CD4-positive, alpha-beta T cell treated with Interleukin-1 beta for 1 hour (primary cell): ENCODE data around the gene LIFR.
"Not testable (repeated sequence)": the region's sequence is repeated elsewhere in the genome, so short reads cannot be mapped to it uniquely, and the experiment has no call there.

Source experiments
- DNase-seq, 2 donors: peaks; one replicate each; pipeline ENCODE4 v3.0.0-alpha.2; 2020 to 2022

LIFR gene

GRCh38 chr5:38546691-38547146, 9.7 kb downstream of the LIFR start:
- DNase-seq: no peak

DNA sequence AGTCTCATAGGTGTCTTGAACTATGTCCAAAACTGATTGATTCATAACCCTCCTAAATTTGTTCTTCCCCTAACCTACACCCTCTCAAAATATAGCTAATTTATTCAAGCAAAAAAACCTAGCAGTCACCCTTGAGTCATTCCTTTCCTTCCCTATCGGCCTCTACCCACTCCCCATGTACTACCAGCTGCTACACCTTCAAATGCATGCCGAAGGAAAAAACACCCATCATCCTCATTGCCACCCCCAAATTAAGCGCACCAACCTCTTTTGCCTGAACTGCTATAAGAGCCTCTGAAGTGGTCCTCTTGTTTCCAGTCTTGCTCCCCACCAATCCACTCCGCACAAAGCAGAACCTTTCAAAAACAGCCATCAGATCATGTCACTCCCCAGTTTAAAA, 12.6 kb downstream of the LIFR start:
- DNase-seq: no peak

DNA sequence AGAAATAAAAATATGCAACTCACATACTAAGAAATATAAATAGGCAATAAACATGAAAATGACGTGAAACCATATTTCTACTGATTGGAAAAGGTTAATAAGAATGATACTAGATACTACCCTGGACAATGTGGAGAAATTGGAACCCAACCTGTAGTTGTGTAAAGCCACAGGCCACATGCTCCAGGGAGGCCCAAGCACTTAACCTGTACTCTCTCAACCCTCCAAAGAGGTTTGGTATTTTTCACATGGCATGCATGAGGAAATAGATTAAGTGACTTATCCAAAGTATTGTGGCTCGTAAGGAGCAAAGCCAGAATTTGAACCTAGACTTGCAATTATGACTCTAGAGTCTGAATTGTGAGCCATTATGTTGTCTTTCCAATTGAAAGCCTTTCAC, 13.4 kb downstream of the LIFR start:
- DNase-seq: no peak

- no peak for DNase-seq
These were observed 15.2 kb downstream of the LIFR start for GRCh38 chr5:38541174-38541725.

DNA sequence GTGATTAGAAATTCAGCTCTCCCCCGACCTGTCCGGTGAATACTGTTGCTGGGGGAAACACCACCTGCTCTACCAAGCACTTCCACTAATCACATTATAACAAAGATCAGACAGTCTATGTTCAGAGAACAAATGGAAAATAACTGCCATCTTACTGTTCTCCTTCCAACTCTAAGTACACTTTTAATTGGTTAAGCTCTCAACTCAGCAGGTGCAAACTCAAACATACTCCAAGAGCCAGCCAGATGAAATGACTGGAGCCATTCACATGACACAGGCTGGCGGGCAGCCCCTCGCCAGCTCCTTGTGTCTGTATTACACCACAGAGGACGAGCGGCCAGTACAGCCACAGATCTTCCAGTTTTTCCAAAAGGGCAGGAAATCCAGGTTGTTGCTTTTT, 16.1 kb downstream of the LIFR start:
- no peak for DNase-seq

GRCh38 chr5:38538161-38538560, 18.3 kb downstream of the LIFR start:
- DNase-seq: no peak

DNA sequence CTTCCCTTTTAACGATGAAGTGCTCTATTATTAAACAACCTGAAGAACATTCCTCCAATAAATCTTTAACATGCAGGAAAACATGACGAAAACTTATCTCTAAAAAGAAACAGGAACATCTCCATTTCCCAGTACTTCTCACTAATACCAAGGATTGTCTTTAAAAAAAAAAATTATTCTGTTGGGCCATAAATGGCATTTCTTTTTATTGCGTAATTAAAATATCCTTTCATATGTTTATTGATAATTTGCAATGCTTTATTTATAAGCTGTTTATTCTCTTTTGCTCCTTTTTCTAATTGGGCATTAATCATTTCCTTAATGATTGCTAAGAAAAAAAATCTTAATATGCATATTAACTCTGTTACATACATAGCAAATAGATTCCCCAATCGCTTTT, 18.9 kb downstream of the LIFR start:
- no peak for DNase-seq

DNA sequence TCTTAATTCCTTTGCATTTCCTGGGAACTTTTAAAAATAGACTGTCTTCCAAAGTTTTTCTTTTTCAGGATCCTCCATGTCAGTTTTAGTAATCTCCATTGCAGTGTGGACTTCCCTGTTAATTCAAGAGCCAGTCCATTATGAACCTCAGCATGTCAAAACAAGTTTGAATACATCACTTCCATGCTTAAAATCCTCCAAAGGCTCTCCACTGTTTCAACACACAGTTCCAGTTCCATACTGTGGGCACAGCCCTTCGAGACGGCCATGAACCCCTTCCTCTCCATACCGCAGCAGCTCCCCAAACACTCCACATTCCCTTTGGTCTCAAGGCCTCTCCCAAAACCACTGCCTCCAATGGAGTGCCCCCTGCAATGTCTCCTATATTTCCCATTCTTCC, 19.5 kb downstream of the LIFR start:
- DNase-seq: no peak

DNA sequence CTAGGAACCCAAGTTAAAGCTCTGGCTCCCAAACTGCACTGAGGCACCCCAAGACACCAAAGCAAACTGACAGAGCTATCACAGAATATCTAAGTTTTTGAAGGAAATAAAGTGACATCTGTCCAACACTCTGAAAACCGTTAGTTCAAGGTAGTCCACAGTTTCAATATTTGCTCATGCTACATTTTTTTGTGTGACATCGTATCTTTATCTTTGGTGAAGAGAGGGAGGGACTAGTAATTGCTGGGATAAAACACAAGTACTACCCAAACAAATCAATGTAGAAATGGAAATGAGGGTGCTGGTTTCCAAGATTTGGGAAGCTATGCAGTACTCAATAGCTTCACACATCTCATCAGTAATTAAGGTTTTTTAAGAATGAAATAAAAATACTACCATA, 20.6 kb downstream of the LIFR start:
- no peak for DNase-seq

GRCh38 chr5:38535248-38535750, 21.1 kb downstream of the LIFR start:
- no peak for DNase-seq

- no peak for DNase-seq
These were observed 22.3 kb downstream of the LIFR start for GRCh38 chr5:38534156-38534453.

DNA sequence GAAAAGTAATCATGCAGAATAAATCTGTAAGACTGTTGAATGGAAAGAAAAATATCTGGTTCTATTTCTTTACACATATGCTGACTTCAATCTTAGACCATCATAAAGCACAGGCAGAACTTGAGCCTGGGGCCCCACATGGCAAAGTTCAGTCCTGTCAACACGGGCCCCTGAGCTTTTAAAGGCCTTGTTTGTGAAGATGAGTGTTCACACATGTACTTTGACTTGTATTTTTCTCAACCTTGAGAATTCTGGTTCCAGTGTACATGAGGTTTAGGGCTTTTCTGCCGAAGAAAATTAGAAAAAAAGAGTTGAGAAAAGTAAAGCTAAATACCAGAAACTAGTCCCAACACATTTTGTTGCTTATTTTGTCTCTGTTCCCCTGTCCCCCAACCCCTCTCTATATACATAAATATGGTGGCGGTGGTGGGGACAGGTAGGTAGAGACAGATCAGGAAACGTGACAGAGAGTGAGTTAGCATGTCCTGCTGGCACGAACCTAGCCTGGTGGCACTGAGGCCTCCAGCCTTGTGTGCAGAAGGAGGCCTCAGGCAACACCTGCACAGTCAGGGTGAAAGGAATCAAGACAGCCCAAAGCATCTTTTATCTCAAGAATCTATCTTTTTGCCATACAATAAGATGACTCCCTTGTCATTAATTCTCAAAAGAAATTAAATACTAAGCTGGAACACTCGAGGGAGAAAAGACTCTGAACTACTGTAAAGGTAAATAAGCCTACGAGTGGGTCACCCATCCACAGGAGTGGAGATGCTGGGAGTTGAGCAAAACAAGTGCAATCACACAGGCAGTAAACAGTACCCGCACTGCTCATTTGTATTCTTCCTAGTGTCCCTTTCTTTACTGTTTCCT, 22.9 kb downstream of the LIFR start:
- no peak for DNase-seq

GRCh38 chr5:38532165-38532669, 24.2 kb downstream of the LIFR start:
- DNase-seq: no peak

- no peak for DNase-seq
These were observed 24.9 kb downstream of the LIFR start for GRCh38 chr5:38531518-38531917.

DNA sequence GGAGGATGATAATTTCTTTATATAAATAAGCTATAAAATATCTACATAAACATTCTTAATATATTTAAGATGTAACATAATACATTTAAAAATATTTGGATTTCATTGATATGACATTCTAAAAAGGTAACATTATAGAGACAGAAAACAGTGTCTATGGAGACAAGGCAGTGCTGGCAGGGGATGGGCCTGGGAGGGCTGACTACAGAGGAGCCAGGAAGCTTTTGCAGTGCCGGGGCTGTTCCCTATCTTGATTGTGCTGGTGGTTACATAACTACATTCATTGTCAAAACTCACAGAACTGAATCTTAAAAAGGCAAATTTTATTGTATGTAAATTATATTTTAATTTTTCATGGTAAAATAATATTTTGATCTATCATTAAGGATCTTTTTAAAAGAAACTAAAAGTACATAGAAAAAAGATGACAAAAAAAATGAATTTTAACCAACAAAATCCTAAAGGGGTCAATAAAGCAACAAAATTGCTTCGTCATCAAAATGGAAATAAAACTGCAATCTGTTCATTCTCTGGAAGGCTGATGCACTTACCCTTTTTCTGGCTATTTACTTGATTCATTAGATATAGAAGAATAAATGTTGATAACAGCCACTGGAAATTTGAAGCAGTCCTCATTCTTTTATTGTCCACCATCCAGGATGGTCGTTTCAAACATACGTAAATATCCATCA, 26.3 kb downstream of the LIFR start:
- DNase-seq: no peak

GRCh38 chr5:38528162-38528703, 28.2 kb downstream of the LIFR start:
- no peak for DNase-seq

DNA sequence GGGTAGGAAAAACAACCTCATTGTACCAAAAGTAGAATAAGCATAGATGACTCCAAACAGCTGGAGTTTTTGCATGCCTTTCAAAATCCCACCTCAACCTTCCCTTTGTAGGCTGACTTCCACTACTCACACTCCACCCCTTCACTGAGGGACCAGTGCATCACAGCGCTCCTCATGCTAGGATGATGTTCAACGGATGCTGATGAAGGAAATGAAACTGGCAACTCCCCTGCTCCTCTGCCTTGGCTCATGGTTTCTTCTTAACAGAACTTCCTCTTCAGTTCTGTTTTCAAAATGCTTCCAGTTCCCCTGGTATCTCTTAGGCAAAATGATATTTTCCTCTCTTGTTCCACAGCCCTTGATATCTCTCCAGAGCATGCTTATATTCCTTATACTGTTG, 29.0 kb downstream of the LIFR start:
- DNase-seq: no peak

DNA sequence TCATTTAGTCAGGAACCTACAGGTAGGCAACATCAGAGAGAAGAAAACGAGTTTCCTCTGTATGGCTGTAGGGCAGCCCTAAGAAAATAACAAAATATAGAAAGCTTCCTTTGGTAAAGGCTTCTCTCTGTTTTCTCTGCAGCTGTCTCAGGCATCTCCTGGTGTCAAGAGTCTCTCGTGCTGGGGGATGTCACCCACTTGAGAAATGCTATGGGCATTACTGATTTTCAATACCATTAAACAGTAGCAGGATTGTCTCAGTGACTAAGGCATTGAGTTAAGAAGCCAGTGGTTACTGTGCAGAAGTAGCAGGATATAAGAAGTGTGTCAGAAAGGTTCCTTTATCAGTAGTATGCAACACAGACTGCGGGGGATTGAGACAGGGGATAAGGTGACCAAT, 32.4 kb downstream of the LIFR start:
- no peak for DNase-seq

DNA sequence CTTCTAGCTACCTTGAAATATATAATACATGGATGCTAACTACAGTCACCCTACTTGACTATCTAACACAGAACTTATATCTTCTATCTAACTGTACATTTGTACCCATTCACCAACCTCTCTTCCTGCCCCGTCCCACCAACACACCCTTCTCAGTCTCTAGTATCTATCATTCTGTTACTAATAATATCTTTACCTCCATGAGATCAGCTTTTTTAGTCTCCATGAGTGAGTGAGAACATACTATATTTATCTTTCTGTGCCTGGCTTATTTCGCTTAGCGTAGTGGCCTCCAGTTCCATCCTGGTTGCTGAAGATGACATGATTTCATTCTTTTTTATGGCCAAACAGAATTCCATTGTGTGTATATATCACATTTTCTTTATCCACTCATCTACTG, 37.0 kb downstream of the LIFR start:
- DNase-seq: no peak

DNA sequence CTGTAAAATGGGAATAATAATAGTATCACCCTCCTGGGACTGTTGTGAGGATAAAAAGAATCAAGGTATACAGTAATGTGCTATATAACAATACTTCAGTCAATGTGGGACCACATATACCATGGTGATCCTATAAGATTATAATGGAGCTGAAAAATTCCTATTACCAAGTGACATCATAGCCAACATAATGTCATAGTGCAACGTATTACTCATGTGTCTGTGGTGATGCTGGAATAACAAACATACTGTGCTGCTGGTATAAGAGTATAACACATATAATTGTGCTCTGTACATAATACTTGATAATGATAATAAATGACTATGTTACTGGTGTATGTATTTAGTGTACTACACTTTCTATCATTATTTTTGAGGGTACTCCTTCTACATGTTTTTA, 38.1 kb downstream of the LIFR start:
- DNase-seq: no peak

- DNase-seq: not testable (repeated sequence)
These were observed 39.8 kb downstream of the LIFR start for GRCh38 chr5:38516649-38517048.

- no peak for DNase-seq
These were observed 40.8 kb downstream of the LIFR start for GRCh38 chr5:38515646-38516045.

DNA sequence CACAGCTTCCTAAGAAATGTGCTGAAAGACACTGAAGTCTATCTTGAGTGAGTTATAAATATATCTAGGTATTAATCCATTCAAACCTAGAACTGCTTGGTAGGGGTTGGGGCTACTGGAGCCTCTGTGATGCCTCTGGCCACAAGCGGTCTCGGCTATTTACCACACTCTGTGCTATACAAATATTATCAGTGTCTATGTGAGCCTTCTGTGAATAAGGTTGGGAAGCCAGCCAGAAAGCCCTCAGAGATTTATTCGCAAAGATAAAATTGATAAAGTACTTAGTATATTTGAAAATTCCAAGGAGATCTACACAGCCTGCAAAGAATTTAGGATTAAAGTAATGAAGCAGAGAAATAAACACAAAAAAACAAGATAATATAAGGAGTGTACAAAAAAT, 41.4 kb downstream of the LIFR start:
- no peak for DNase-seq

DNA sequence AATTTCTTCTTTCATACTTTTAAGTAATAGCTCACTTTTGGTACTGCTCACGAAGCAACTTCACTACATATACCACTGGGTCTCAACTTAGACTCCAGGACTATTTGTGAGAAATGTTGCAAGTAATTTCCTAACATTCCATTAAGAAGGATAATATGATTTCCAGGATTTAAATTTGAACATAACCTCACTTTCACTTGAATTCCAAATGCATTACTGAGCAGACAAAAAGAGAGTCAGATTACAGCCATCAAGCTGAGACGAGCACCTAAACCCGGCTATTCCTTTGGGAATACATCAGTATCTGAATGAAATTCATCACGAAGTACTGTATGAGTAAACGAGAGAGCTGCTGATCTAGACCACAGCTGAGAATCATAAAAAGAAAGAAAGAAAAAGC, 47.3 kb downstream of the LIFR start:
- DNase-seq: no peak
